ENCODE data around the gene PTPN14.

PTPN14 gene

DNA sequence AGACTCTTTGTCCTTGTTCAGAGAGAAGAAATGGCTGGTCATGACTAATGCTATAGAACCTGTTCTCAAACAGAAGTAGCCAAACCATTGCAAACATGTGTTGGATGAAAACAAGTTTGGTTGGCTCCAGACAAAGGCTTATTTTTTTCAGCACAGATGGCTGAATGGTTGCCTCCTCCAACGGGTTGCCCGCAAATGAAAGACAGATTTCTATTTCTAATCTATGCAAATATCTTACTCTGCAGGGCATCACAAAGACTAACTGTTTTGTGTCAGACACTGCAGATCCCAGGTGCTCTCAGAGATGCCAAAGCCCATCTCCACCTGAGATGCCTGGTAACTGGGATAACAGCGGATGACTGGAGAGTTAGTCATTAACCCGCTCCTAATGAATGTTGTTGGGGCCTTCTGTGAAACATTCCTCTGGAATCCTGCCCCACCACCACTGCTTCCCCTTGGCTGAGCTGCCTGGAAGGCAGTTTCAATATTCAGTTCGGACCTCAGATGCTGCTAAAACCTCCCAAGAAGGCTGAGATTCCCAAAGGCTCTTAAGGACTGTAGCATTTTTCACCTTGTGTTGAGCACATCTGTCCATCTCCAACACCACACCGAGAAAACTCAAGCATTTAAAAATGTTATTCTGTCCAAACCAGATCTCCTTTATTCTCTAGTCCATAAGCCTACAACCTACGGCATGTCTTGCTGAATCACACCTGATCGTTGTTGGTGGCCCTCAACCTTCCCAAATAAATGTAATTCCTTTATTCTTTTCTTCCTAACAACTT lies 104.4 kb downstream of the PTPN14 start:
- Mint-ChIP-seq H3K27ac (no peak overlapping the region), H3K9me3 (no peaks in the 10 kb centered on the region), H3K36me3 (ENCODE audit: low read depth) (no peaks in the 10 kb centered on the region), H3K4me1 (ENCODE audit: low read depth) (no peaks in the 10 kb centered on the region), H3K4me3 (no peak overlapping the region), H3K27me3 (no peaks in the 10 kb centered on the region)
- intact Hi-C loops (cut with micrococcal nuclease): no loop called here

DNA sequence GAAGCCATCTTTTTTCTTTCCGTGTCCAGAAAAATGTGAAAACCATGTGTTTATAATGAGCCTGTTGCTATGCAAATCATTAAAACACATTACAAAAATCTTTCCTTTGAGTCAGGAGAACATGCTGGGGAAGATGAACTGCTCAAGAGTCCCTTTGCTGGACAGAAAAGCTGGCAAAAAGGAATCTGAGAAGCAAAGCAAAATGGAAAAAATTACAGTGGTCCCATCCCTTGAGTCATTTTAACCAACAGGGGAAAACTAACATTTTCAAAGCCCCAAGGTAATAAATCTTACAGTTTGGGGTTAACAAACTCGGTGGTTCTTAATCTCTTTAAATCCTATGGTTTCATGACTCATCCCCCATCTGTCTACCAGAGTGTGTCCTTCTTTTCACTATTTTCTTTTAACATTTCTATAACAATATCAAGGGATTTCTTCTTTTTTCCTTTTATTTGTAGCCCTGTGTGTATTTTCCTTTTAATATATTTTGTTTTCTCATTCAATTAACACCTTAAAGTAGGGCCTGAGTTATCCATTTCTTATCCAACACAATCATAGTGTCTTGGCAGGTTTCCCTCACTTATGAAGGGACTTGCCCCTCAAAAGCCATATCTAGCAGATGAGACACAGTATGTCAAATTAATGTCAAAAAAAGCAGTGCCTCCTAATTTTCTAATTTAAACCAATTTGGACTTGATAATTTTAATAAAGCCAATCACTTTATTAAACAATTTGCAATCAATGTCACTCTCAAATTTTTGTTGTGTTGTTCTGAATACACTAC lies 105.4 kb downstream of the PTPN14 start:
- Mint-ChIP-seq H3K27ac (no peak overlapping the region), H3K9me3 (no peaks in the 10 kb centered on the region), H3K4me3 (no peak overlapping the region), H3K4me1 (ENCODE audit: low read depth) (peaks cover 5% of the 10 kb centered on the region), H3K27me3 (no peaks in the 10 kb centered on the region), H3K36me3 (ENCODE audit: low read depth) (no peaks in the 10 kb centered on the region)
- intact Hi-C loops (cut with micrococcal nuclease): no loop called here

DNA sequence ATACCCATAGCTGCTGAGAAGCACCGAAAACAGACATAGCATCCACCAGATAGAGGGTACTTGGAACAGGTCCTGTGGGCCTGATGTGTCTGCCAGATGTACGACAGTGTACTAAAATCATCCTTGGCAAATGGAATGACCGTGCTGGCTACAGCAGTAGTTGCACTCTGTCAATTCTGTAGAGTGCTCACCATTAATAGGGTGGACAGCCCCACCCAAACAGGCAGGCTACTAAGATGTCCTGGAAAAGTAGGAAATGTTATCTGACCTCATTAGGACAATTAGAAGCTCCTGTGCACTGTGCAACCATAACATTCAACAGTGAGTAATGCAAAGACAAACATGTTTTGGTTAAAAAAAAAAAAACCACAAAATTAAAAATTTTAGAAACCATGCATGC lies 106.2 kb downstream of the PTPN14 start:
- intact Hi-C loops (cut with micrococcal nuclease): no loop called here
- Mint-ChIP-seq H3K9me3 (no peaks in the 10 kb centered on the region), H3K27ac (no peak overlapping the region), H3K4me3 (no peak overlapping the region), H3K36me3 (ENCODE audit: low read depth) (no peaks in the 10 kb centered on the region), H3K27me3 (no peaks in the 10 kb centered on the region), H3K4me1 (ENCODE audit: low read depth) (peaks cover 5% of the 10 kb centered on the region)

DNA sequence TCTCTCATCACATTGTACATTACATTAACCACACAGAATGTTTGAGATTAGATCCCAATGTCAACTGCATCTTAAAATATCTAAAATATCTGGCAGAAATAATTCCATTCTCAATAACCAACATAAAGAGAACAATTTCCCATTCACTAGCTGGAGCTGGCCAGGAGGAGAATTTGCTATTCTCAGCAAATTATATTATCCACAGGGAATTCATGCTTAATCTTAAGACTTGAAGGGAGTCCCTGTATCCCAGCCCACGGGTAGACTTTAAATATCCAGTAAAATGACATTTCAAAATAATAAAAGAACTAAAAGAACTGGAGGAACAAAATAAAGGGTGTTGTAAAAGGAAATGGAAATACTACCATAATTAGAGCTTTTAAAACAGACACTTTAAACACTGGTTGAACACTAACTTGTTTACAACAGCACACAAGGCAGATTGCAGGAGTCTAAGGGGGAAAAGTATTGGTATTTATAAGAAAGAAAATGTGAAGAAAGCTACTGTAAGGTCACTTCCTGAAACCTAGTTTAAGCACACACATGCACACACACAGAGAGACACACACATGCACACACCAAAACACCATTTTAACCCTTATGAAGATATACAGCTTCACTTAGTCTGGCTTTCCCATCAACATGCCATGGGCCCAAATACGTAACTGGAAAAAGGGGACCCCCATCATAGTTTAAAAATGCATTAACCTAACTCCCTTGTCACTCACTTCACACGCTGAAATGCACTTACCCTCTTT lies 107.0 kb downstream of the PTPN14 start:
- Mint-ChIP-seq H3K4me3 (no peak overlapping the region), H3K4me1 (ENCODE audit: low read depth) (peaks cover 12% of the 10 kb centered on the region), H3K9me3 (no peaks in the 10 kb centered on the region), H3K27me3 (no peaks in the 10 kb centered on the region), H3K27ac (no peak overlapping the region), H3K36me3 (ENCODE audit: low read depth) (no peaks in the 10 kb centered on the region)
- intact Hi-C loops (cut with micrococcal nuclease): no loop called here

DNA sequence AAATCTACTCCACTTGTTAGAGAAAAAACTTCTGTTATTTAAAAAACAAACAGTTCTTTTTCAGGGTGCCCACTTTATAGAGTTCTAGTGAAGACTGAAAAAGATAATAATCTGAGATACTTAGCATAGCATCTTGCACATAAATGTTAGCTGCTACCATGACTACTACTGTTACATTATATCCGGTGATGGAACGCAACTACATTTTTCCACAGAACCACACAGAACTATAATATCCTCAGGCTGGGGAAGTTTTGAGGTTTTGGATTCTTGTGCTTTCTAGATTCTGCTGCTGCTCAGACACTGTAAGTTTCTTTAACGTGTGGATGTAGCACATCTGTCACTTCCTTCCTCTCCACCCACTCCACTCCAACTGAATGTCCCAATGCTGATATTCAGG lies 110.3 kb downstream of the PTPN14 start:
- intact Hi-C loops (cut with micrococcal nuclease): no loop called here
- Mint-ChIP-seq H3K27me3 (no peaks in the 10 kb centered on the region), H3K27ac (no peak overlapping the region), H3K9me3 (no peaks in the 10 kb centered on the region), H3K36me3 (ENCODE audit: low read depth) (no peaks in the 10 kb centered on the region), H3K4me1 (ENCODE audit: low read depth) (peaks cover 19% of the 10 kb centered on the region), H3K4me3 (no peak overlapping the region)

DNA sequence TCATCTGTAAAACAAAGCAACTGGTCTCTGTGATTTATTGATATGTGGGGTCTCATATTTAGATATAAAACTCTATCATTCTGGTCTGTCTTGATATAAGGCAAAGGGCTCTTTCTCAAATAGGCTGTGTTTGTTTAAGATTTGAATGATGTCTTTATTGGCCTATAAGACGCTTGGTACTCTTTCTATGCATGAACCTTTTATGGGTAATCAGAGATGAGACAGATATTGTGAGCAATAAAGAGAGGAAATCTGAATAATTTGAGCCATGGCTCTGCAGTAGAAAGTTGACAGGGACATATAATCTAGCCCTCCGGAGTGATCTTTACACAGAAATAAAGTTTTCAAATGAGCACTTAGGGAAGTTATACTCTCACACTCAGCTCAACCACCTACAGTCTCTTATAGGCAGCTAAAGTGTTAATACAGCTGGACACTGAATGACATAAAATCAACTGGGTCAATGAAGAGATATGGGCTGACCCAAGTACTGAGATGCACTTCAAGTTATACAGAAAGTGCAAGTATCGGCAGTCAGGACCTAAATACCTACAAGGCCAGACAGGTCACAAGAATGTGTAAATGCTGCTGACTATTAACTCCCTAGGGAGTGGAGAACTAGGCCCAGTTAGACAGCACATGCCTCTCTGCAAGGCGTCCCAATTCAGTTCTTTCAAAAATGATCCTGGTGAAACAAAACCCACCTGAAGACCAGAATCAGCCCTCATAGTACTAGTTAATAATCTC lies 111.0 kb downstream of the PTPN14 start:
- no peak overlapping the region for H3K4me3 Mint-ChIP-seq

DNA sequence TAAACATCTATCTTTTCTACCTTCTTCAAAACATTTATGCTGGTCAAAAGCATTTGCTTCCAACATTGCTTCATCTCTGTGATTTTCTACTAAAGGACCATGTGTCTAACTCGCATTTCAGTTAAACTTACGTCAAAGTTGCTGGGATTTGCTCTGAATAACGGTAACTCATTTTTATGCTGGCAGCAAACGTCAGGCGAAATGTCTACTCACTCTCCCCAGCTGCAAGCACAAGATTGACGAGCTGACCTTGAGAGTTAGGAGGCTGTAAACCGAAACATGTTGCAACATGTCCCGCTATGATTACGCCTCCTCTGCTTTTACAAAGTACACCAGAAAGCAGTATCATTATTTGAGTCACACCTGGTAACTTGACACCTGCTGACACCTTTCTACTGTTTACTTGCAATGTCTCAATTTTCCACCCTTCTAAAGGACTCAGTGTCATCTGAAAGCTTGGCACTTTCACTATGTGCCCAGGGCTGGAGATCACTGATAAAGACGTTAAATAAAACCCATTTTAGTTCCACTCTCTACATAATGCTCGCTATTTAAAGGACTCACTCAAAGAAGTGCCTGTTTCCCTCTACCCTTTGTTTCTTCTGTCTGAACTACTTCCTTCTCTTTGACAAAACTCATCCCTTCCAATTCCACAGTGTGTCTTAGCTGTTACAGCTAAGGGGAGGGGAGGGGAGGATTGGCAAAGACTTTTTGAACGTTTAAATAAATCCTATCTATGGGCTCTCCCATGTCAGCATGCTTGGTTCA lies 111.9 kb downstream of the PTPN14 start:
- H3K27me3 Mint-ChIP-seq: no peaks in the 10 kb centered on the region
- no peaks in the 10 kb centered on the region for H3K9me3 Mint-ChIP-seq
- peaks cover 19% of the 10 kb centered on the region for H3K4me1 Mint-ChIP-seq (ENCODE audit: low read depth)
- H3K36me3 Mint-ChIP-seq (ENCODE audit: low read depth): no peaks in the 10 kb centered on the region
- H3K4me3 Mint-ChIP-seq: no peak overlapping the region
- no peak overlapping the region for H3K27ac Mint-ChIP-seq
- intact Hi-C loops (cut with micrococcal nuclease): no loop called here

More for the DNA sequence above, 111.0 kb downstream of the PTPN14 start:
- no peaks in the 10 kb centered on the region for H3K27me3 Mint-ChIP-seq
- H3K4me1 Mint-ChIP-seq (ENCODE audit: low read depth): peaks cover 19% of the 10 kb centered on the region
- no peaks in the 10 kb centered on the region for H3K9me3 Mint-ChIP-seq
- no peaks in the 10 kb centered on the region for H3K36me3 Mint-ChIP-seq (ENCODE audit: low read depth)
- intact Hi-C loops (cut with micrococcal nuclease): no loop called here
- H3K27ac Mint-ChIP-seq: no peak overlapping the region

DNA sequence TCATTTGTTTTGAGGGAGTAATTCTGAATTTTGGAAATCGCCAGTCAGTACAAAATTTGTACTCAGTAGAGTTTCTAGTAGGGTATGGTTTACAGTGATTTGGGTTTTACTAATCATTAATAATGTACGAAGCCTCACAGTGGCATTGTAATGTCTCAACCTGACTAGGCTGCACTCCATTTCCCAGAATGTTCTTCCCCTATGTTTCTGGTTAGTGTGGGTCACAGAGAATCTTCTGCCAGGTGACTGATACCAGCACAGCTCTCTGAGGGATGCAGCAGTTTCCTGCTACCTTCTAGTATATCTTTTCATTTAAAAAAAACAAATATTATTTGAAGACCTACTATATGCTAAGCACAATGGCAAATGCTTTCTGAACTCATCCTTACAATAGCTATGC lies 112.9 kb downstream of the PTPN14 start:
- Mint-ChIP-seq H3K27ac (no peak overlapping the region), H3K4me3 (no peak overlapping the region), H3K27me3 (no peaks in the 10 kb centered on the region), H3K4me1 (ENCODE audit: low read depth) (peaks cover 19% of the 10 kb centered on the region), H3K36me3 (ENCODE audit: low read depth) (no peaks in the 10 kb centered on the region), H3K9me3 (no peaks in the 10 kb centered on the region)
- intact Hi-C loops (cut with micrococcal nuclease): no loop called here

DNA sequence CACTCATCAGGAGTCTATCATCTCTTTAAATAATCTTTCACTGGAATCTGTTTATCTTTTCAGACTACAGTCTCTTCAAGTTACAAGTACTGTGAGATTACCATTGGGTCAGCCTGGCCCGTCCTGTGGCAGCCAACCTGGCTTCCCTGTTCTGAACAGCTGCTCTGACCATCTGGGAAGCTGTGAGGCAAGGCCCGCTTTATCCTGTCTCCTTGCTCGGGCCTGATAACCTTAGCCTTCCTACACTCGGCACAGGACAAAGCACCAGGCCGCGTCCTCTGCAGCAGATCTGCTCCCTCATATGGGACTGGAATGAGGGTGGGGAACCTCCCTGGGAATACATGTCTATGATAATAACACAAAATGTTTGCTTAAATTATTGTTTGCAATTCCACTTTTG lies 113.3 kb downstream of the PTPN14 start:
- Mint-ChIP-seq H3K36me3 (ENCODE audit: low read depth) (no peaks in the 10 kb centered on the region), H3K9me3 (no peaks in the 10 kb centered on the region), H3K27ac (no peak overlapping the region), H3K4me1 (ENCODE audit: low read depth) (peaks cover 19% of the 10 kb centered on the region), H3K4me3 (no peak overlapping the region), H3K27me3 (no peaks in the 10 kb centered on the region)
- intact Hi-C loops (cut with micrococcal nuclease): no loop called here

DNA sequence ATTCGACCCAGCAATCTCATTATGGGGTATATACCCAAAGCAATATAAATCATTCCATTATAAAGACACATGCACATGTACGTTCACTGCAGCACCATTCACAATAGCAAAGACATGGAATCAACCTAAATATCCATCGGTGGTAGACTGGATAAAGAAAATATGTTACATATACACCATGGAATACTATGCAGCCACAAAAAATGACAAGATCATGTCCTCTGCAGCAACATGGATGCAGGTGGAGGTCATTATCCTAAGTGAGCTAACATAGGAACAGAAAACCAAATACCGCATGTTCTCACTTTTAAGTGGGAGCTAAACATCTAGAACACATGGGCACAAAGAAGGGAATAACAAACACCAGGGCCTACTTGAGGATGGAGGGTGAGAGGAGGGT lies 115.5 kb downstream of the PTPN14 start:
- no peaks in the 10 kb centered on the region for H3K9me3 Mint-ChIP-seq
- no peak overlapping the region for H3K27ac Mint-ChIP-seq
- no peaks in the 10 kb centered on the region for H3K27me3 Mint-ChIP-seq
- H3K4me3 Mint-ChIP-seq: no peak overlapping the region
- no peaks in the 10 kb centered on the region for H3K36me3 Mint-ChIP-seq (ENCODE audit: low read depth)
- peaks cover 14% of the 10 kb centered on the region for H3K4me1 Mint-ChIP-seq (ENCODE audit: low read depth)
- intact Hi-C loops (cut with micrococcal nuclease): no loop called here

DNA sequence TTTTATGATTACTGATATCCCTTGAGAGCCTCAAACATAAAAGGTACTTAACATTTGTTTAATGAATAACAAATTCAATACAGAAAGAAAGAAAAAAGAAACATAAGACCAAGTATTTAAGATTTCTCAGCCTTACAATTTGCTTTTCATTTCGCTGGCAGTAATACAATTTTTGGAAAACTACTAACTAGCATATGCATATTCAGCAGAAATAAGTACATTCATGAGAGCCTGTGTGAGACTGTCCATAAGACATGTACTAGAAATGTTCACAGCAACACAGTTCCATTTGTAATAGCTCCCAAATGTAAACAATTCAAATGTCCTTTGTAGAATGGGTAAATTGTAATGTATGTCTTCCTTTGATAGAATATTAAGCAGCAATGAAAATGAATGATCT lies 119.2 kb downstream of the PTPN14 start:
- intact Hi-C loops (cut with micrococcal nuclease): no loop called here
- Mint-ChIP-seq H3K9me3 (peaks cover 12% of the 10 kb centered on the region), H3K27me3 (no peaks in the 10 kb centered on the region), H3K4me1 (ENCODE audit: low read depth) (peaks cover 15% of the 10 kb centered on the region), H3K27ac (no peak overlapping the region), H3K36me3 (ENCODE audit: low read depth) (no peaks in the 10 kb centered on the region), H3K4me3 (no peak overlapping the region)

DNA sequence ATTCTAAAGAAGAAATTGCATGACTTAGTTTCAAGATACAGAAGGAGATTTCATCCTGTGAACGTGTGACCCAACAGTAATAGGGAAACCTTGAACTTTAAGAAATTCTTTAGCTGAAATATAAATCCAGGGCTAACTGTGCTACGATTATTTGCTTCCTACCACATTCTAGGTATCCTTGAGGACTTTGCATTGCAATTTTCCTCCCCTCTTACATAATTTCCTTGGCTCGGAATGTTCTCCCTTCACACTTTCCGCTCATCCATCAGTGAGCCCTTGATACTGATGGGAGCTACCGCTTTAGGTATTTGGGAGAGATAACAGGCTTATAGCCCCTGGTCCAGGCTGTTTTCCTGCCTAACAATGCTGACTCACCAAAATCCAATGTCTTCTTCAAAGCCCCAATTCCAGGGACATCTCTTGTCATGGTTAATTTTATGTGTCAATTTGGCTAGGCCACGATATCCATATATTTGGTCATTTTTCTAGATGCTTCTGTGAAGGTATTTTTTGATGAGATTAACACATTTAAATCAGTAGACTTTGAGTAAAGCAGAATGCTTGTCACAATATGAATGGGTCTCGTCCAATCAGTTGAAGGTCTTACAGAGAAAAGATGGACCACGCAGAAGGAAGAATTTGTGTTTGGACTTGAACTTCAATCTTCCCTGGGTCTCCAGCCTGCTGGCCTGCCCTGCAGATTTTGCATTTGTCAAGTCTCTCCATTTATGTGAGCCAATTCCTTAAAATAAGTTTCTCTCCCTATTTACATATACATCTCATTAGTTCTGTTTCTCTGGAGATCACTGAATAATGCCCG lies 121.2 kb downstream of the PTPN14 start:
- H3K4me3 Mint-ChIP-seq: no peak overlapping the region
- intact Hi-C loops (cut with micrococcal nuclease): no loop called here
- H3K27me3 Mint-ChIP-seq: no peaks in the 10 kb centered on the region
- H3K27ac Mint-ChIP-seq: no peak overlapping the region
- peaks cover 16% of the 10 kb centered on the region for H3K4me1 Mint-ChIP-seq (ENCODE audit: low read depth)
- no peaks in the 10 kb centered on the region for H3K36me3 Mint-ChIP-seq (ENCODE audit: low read depth)
- peaks cover 12% of the 10 kb centered on the region for H3K9me3 Mint-ChIP-seq

Data from dendritic cell treated with granulocyte-macrophage colony-stimulating factor and Interleukin-4, amounts not matched to agents 40 ng/mL and 50 ng/mL, for 4 days (primary cell).